SK-N-SH (cell line): Measurements from ENCODE around the gene CCDC57. TPM values are rescaled to one million over a fixed set of nuclear protein-coding genes. Genes with fewer than 3 reads are reported as not detected.

ENCODE experiments used
- CTCF ChIA-PET: fragments of 300-600, 350-600 bp; formaldehyde crosslinking; extraction: SDS; loops from one replicate; lab custom pipeline; 2021; lab: Yijun Ruan, JAX
- POLR2A ChIA-PET: fragments of 350-600 bp; sonication (Branson Sonifier 250); formaldehyde crosslinking; extraction: SDS; loops from one replicate; lab custom pipeline; 2020; ENCODE audit warnings: antibody characterized with exemption, inconsistent platforms; lab: Yijun Ruan, JAX
- DNase-seq: peaks from one replicate; pipeline ENCODE4 v3.0.0; 2012
- H2AFZ ChIP-seq: fragments of 200-600 bp; sonication (generic); 2 replicates; pipeline ENCODE4 v1.8.1; 2016; ENCODE audit warnings: antibody characterized with exemption, mild to moderate bottlenecking, low read depth
- H3F3A ChIP-seq: fragments of 200-600 bp; sonication (generic); replicated peaks from 2 replicates; pipeline ENCODE3; 2016; ENCODE audit warnings: antibody characterized with exemption, mild to moderate bottlenecking; ENCODE audit not compliant: insufficient read depth
- H3K27ac ChIP-seq, 2 experiments: fragments of 200-500 bp in 1 of 2; fragments of 200-600 bp in 1 of 2; sonication (Bioruptor generic) in 1 of 2; sonication (generic), shearing (Covaris generic) in 1 of 2; 2 replicates each; pipeline versions ENCODE4 v1.5.1 to v1.6.1; 2014 to 2016; ENCODE audit warnings: low read depth in 2 of 2, inconsistent platforms in 1 of 2, low read length in 1 of 2, mild to moderate bottlenecking in 1 of 2, mixed read lengths in 1 of 2
- H3K27me3 ChIP-seq: fragments of 200-600 bp; sonication (generic), shearing (Covaris generic); 2 replicates; pipeline ENCODE4 v1.6.1; 2016; ENCODE audit warnings: mixed run types; ENCODE audit not compliant: insufficient read depth
- H3K36me3 ChIP-seq, 2 experiments: fragments of 200-500 bp in 1 of 2; fragments of 200-600 bp in 1 of 2; sonication (Bioruptor generic) in 1 of 2; sonication (generic) in 1 of 2; replicated peaks in 1 of 2; 2 replicates each; pipeline versions ENCODE3 to v1.5.1; 2014 to 2016; ENCODE audit warnings: low read length in 1 of 2, mild to moderate bottlenecking in 1 of 2; ENCODE audit not compliant: insufficient read depth in 2 of 2, control insufficient read depth in 1 of 2
- H3K4me1 ChIP-seq, 2 experiments: fragments of 200-500 bp in 1 of 2; fragments of 200-600 bp in 1 of 2; sonication (Bioruptor generic) in 1 of 2; sonication (generic), shearing (Covaris generic) in 1 of 2; 2 replicates each; pipeline versions ENCODE4 v1.5.1 to v1.6.1; 2014 to 2016; ENCODE audit warnings: low read depth in 1 of 2, low read length in 1 of 2, mixed run types in 1 of 2; ENCODE audit not compliant: insufficient read depth in 2 of 2, control insufficient read depth in 1 of 2
- H3K4me2 ChIP-seq: fragments of 200-600 bp; sonication (generic), shearing (Covaris generic); 2 replicates; pipeline ENCODE4 v1.6.1; 2017; ENCODE audit warnings: mixed run types
- H3K4me3 ChIP-seq, 2 experiments: fragments of 200-500 bp in 1 of 2; fragments of 200-600 bp in 1 of 2; sonication (Bioruptor generic) in 1 of 2; sonication (generic), shearing (Covaris generic) in 1 of 2; 2 replicates each; pipeline versions ENCODE4 v1.5.1 to v1.8.1; 2014 to 2016; ENCODE audit warnings: low read depth in 2 of 2, inconsistent platforms in 1 of 2, low read length in 1 of 2, mild to moderate bottlenecking in 1 of 2, mixed read lengths in 1 of 2, moderate library complexity in 1 of 2
- H3K79me2 ChIP-seq: fragments of 200-600 bp; sonication (generic); 2 replicates; pipeline ENCODE4 v1.8.1; 2017; ENCODE audit warnings: mild to moderate bottlenecking; ENCODE audit not compliant: insufficient read depth
- H3K9ac ChIP-seq: fragments of 200-600 bp; sonication (generic); 2 replicates; pipeline ENCODE4 v1.6.1; 2017; ENCODE audit warnings: mixed run types
- H3K9me2 ChIP-seq: fragments of 200-600 bp; sonication (generic); 2 replicates; pipeline ENCODE4 v1.6.1; 2017; ENCODE audit warnings: mixed run types
- H3K9me3 ChIP-seq: fragments of 200-600 bp; sonication (generic); 2 replicates; pipeline ENCODE4 v1.6.1; 2017; ENCODE audit warnings: mixed run types, mild to moderate bottlenecking, moderate library complexity
- H4K20me1 ChIP-seq: fragments of 200-600 bp; sonication (generic); 2 replicates; pipeline ENCODE4 v1.6.1; 2017; ENCODE audit warnings: mild to moderate bottlenecking, mixed run types; ENCODE audit not compliant: insufficient read depth
- ELF1 ChIP-seq: IDR thresholded peaks from 2 replicates; pipeline ENCODE4 v1.4.0; 2012
- EP300 ChIP-seq, 2 experiments: IDR thresholded peaks; 2 replicates each; pipeline versions ENCODE4 v1.4.0 to v1.6.1; 2012; ENCODE audit warnings: borderline replicate concordance in 1 of 2, low read depth in 1 of 2, low read length in 1 of 2
- EZH2phosphoT487 ChIP-seq: fragments of 200-600 bp; sonication (generic); IDR thresholded peaks from 2 replicates; pipeline ENCODE4 v1.6.1; 2017; ENCODE audit warnings: low read depth, mixed run types, mild to moderate bottlenecking, antibody characterized with exemption, moderate library complexity, borderline replicate concordance
- FOXM1 ChIP-seq: IDR thresholded peaks from 2 replicates; pipeline ENCODE4 v1.4.0; 2012; ENCODE audit warnings: low read depth, mild to moderate bottlenecking
- GATA2 ChIP-seq: sonication (generic); formaldehyde crosslinking; IDR thresholded peaks from 2 replicates; pipeline ENCODE4 v1.5.0; 2020; ENCODE audit warnings: mild to moderate bottlenecking, missing genetic modification reagents
- IRF3 ChIP-seq: fragments of 150-350 bp; IDR thresholded peaks from 2 replicates; pipeline ENCODE4 v1.6.1; 2016; ENCODE audit warnings: mild to moderate bottlenecking, low read depth, low read length
- JUND ChIP-seq: IDR thresholded peaks from 2 replicates; pipeline ENCODE4 v1.4.0; 2012
- MAX ChIP-seq: IDR thresholded peaks from 2 replicates; pipeline ENCODE4 v1.4.0; 2012; ENCODE audit warnings: low read depth
- MEF2A ChIP-seq: IDR thresholded peaks from 2 replicates; pipeline ENCODE4 v1.4.0; 2012; ENCODE audit warnings: low read depth, borderline replicate concordance
- MXI1 ChIP-seq: IDR thresholded peaks from 2 replicates; pipeline ENCODE4 v1.6.1; 2012; ENCODE audit warnings: mild to moderate bottlenecking, low read depth, low read length, improper control_type of control experiment
- NFIC ChIP-seq: IDR thresholded peaks from 2 replicates; pipeline ENCODE4 v1.4.0; 2012; ENCODE audit warnings: borderline replicate concordance
- NRF1 ChIP-seq: IDR thresholded peaks from 2 replicates; pipeline ENCODE4 v1.6.1; 2012; ENCODE audit warnings: low read depth, mild to moderate bottlenecking, low read length
- POLR2AphosphoS5 ChIP-seq: IDR thresholded peaks from 2 replicates; pipeline ENCODE4 v1.6.1; 2012; ENCODE audit warnings: low read depth, low read length
- RAD21 ChIP-seq: IDR thresholded peaks from 2 replicates; pipeline ENCODE4 v1.6.1; 2012; ENCODE audit warnings: mild to moderate bottlenecking, low read length
- RCOR1 ChIP-seq: fragments of 150-350 bp; IDR thresholded peaks from 2 replicates; pipeline ENCODE4 v1.6.1; 2017; ENCODE audit warnings: antibody characterized with exemption, low read length
- RFX5 ChIP-seq: IDR thresholded peaks from 2 replicates; pipeline ENCODE4 v1.6.1; 2012; ENCODE audit warnings: mild to moderate bottlenecking, improper control_type of control experiment, low read length
- SIN3A ChIP-seq: IDR thresholded peaks from 2 replicates; pipeline ENCODE4 v1.6.1; 2012; ENCODE audit warnings: low read depth, mild to moderate bottlenecking, low read length, moderate library complexity, borderline replicate concordance
- TCF12 ChIP-seq: IDR thresholded peaks from 2 replicates; pipeline ENCODE4 v1.4.0; 2012
- TEAD4 ChIP-seq: IDR thresholded peaks from 2 replicates; pipeline ENCODE4 v1.4.0; 2012; ENCODE audit warnings: mild to moderate bottlenecking, borderline replicate concordance; ENCODE audit not compliant: insufficient read depth
- USF1 ChIP-seq: IDR thresholded peaks from 2 replicates; pipeline ENCODE4 v1.4.0; 2012; ENCODE audit warnings: low read depth, borderline replicate concordance
- YY1 ChIP-seq: IDR thresholded peaks from 2 replicates; pipeline ENCODE4 v1.4.0; 2012; ENCODE audit warnings: low read depth, mild to moderate bottlenecking
- ZBTB33 ChIP-seq: IDR thresholded peaks from 2 replicates; pipeline ENCODE4 v1.4.0; 2012; ENCODE audit warnings: low read depth, borderline replicate concordance
- WGBS: methylation state at CpG from one replicate; pipeline ENCODE4 v1.1.6; 2017; ENCODE audit warnings: low lambda C conversion rate; 5-methylcytosine and 5-hydroxymethylcytosine counted together
- polyA plus RNA-seq, 3 experiments: library from polyadenylated mRNA; depleted of rRNA; stranded (reverse); fragments of >200 nt; gene quantifications; 2 replicates each; pipeline ENCODE4 v1.2.3, GENCODE V29; 2012
- TF ChIP-seq, protein P1 (sequence below): fragments of 200-600 bp; sonication (generic); IDR thresholded peaks from 2 replicates; pipeline ENCODE4 v1.6.1; 2017; ENCODE audit warnings: antibody characterized with exemption, mild to moderate bottlenecking, moderate library complexity

The CCDC57 gene
- polyA plus RNA-seq, 1 of the 3 experiments (the other 2 are of a cell fraction) = 68.6 TPM

DNA sequence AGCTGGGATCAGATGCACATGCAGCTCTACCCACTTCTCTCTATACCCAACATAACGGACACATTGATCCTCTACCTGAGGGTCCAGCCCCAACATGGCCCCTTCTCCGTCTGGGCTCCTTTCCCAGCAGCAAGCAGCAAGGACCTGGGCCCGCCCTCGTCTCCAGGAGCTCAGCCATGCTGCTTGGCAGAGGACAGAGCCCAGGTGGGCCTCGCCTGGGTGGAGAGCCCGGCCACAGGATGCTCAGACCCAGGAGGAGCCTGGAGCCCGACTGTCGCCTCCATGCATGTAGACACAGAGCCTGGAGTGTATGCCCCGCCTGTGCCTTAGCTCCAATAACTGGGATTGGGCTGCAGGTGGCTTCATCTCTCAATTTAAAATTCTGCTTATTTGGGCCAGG lies 57.0 kb downstream of the CCDC57 start:
- Histone ChIP-seq H3K27me3 (no peaks in the 10 kb centered on the region), H3K9me2 (no peaks in the 10 kb centered on the region), H3K36me3 (peaks cover 15 to 40% of the 10 kb centered on the region in 2 experiments), H2AFZ (no peak overlapping the region), H3K27ac (no peak overlapping the region), H3K4me2 (no peak overlapping the region), H3K79me2 (no peaks in the 10 kb centered on the region), H3F3A (peaks cover 13% of the 10 kb centered on the region), H3K9ac (no peak overlapping the region), H3K4me1 (no peaks in the 10 kb centered on the region), H3K9me3 (no peaks in the 10 kb centered on the region), H4K20me1 (no peaks in the 10 kb centered on the region), H3K4me3 (no peak overlapping the region)
- no peak for DNase-seq
- POLR2A ChIA-PET = interaction anchor here (0.7 to 3.5 kb wide), 2 partner anchors 124 to 125 kb away, joined by 3 to 14 read pairs; partner anchors contain the start of gene RAC3
- WGBS = 100% methylated on average over 9 of the region's 9 CpGs
- CTCF ChIA-PET = interaction anchor here (0.6 to 8.7 kb wide), 12 partner anchors 9 to 195 kb away, joined by 3 to 174 read pairs (median 14); partner anchors contain the start of genes CENPX, DCXR, DUS1L and LRRC45
- TF ChIP-seq NRF1 = no peak
- TF ChIP-seq RAD21 = no peak
- TF ChIP-seq GATA2 (CRISPR knock-in tag) = no peak
- TF ChIP-seq EZH2phosphoT487 = no peak
- TF ChIP-seq ELF1 = no peak
- TF ChIP-seq YY1 = no peak
- TF ChIP-seq POLR2AphosphoS5 = no peak
- TF ChIP-seq EP300 (IDR thresholded peaks at IDR 0.05; ENCODE audit: borderline replicate concordance in 1 of 2, low read depth in 1 of 2, low read length in 1 of 2) = no peak
- no peak for TF ChIP-seq RFX5
- TF ChIP-seq SIN3A = no peak
- TF ChIP-seq ZBTB33 = no peak
- no peak for TF ChIP-seq MXI1
- TF ChIP-seq MEF2A = no peak
- no peak for TF ChIP-seq TEAD4
- no peak for TF ChIP-seq FOXM1
- TF ChIP-seq MAX = no peak
- TF ChIP-seq RCOR1 = no peak
- no peak for TF ChIP-seq TCF12

GRCh38 chr17:82154881-82155331 lies 57.7 kb downstream of the CCDC57 start:
- no peaks in the 10 kb centered on the region for H3K9me3 ChIP-seq
- H3K36me3 ChIP-seq = peaks cover 14 to 37% of the 10 kb centered on the region in 2 experiments
- POLR2A ChIA-PET = interaction anchor here (0.7 to 3.5 kb wide), 2 partner anchors 123 to 125 kb away, joined by 3 to 14 read pairs; partner anchors contain the start of gene RAC3
- CTCF ChIA-PET = interaction anchor here (0.6 to 8.7 kb wide), 21 partner anchors 9 to 242 kb away, joined by 3 to 174 read pairs (median 7); partner anchors contain the start of genes CENPX, DCXR, DUS1L and LRRC45
- peaks cover 13% of the 10 kb centered on the region for H3F3A ChIP-seq
- no peaks in the 10 kb centered on the region for H4K20me1 ChIP-seq
- H3K27ac ChIP-seq = no peak overlapping the region
- no peaks in the 10 kb centered on the region for H3K79me2 ChIP-seq
- no peaks in the 10 kb centered on the region for H3K27me3 ChIP-seq
- H2AFZ ChIP-seq = no peak overlapping the region
- H3K9ac ChIP-seq = no peak overlapping the region
- no peak overlapping the region for H3K4me3 ChIP-seq
- WGBS = 95% methylated on average over 27 of the region's 27 CpGs
- H3K9me2 ChIP-seq = no peaks in the 10 kb centered on the region
- peak; percentile 25 for DNase-seq
- no peak overlapping the region for H3K4me2 ChIP-seq
- no peaks in the 10 kb centered on the region for H3K4me1 ChIP-seq
- no peak for TF ChIP-seq USF1
- TF ChIP-seq NRF1 = no peak
- TF ChIP-seq, protein P1, sequence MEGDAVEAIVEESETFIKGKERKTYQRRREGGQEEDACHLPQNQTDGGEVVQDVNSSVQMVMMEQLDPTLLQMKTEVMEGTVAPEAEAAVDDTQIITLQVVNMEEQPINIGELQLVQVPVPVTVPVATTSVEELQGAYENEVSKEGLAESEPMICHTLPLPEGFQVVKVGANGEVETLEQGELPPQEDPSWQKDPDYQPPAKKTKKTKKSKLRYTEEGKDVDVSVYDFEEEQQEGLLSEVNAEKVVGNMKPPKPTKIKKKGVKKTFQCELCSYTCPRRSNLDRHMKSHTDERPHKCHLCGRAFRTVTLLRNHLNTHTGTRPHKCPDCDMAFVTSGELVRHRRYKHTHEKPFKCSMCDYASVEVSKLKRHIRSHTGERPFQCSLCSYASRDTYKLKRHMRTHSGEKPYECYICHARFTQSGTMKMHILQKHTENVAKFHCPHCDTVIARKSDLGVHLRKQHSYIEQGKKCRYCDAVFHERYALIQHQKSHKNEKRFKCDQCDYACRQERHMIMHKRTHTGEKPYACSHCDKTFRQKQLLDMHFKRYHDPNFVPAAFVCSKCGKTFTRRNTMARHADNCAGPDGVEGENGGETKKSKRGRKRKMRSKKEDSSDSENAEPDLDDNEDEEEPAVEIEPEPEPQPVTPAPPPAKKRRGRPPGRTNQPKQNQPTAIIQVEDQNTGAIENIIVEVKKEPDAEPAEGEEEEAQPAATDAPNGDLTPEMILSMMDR = no peak
- no peak for TF ChIP-seq IRF3
- no peak for TF ChIP-seq FOXM1
- TF ChIP-seq JUND = no peak
- no peak for TF ChIP-seq POLR2AphosphoS5
- no peak for TF ChIP-seq NFIC
- no peak for TF ChIP-seq YY1
- no peak for TF ChIP-seq SIN3A
- TF ChIP-seq MAX = no peak
- TF ChIP-seq RCOR1 = no peak
